GM12878 (cell line): Measurements from ENCODE around the gene PTPN22.

ENCODE experiments used
- CBFB ChIP-seq: IDR thresholded peaks from 2 replicates; pipeline ENCODE4 v1.6.1; 2016; ENCODE audit warnings: antibody characterized with exemption, low read depth
- EZH2 ChIP-seq: IDR thresholded peaks from 2 replicates; pipeline ENCODE4 v1.6.1; 2012; ENCODE audit warnings: low read depth, mild to moderate bottlenecking, control low read depth, inconsistent platforms, low read length, borderline replicate concordance; ENCODE audit not compliant: control insufficient read depth
- POLR2AphosphoS2 ChIP-seq: IDR thresholded peaks from 2 replicates; pipeline ENCODE4 v1.6.1; 2011; ENCODE audit warnings: low read depth, mild to moderate bottlenecking, low read length, improper control_type of control experiment, moderate library complexity
- POLR2AphosphoS5 ChIP-seq: IDR thresholded peaks from 2 replicates; pipeline ENCODE4 v1.6.1; 2011; ENCODE audit warnings: mild to moderate bottlenecking, low read length, inconsistent platforms
- SPI1 ChIP-seq: IDR thresholded peaks from 2 replicates; pipeline ENCODE4 v1.6.1; 2011; ENCODE audit warnings: low read depth, mild to moderate bottlenecking, low read length, moderate library complexity, borderline replicate concordance; ENCODE audit not compliant: insufficient read depth
- TCF3 ChIP-seq: IDR thresholded peaks from 2 replicates; pipeline ENCODE4 v1.6.1; 2012; ENCODE audit warnings: low read depth, mild to moderate bottlenecking, low read length, borderline replicate concordance; ENCODE audit not compliant: insufficient read depth
- TF ChIP-seq, protein P1 (sequence below), 3 experiments: IDR thresholded peaks in 2 of 3; conservative IDR thresholded peaks in 1 of 3; 2 replicates each; pipeline ENCODE4 v1.5.1; 2011; ENCODE audit warnings: low read depth in 3 of 3, low read length in 3 of 3, mild to moderate bottlenecking in 3 of 3, control low read depth in 2 of 3, moderate library complexity in 2 of 3, inconsistent platforms in 1 of 3, mixed read lengths in 1 of 3; ENCODE audit not compliant: control insufficient read depth in 2 of 3, insufficient read depth in 1 of 3; ENCODE audit errors: extremely low read depth in 1 of 3
- TF ChIP-seq, protein P2 (sequence below): IDR thresholded peaks from 2 replicates; pipeline ENCODE4 v1.6.1; 2012; ENCODE audit warnings: low read length, inconsistent platforms
- TF ChIP-seq, protein P3 (sequence below): fragments of 150-350 bp; IDR thresholded peaks from 2 replicates; pipeline ENCODE4 v1.6.1; 2016; ENCODE audit warnings: low read depth, low read length

DNA sequence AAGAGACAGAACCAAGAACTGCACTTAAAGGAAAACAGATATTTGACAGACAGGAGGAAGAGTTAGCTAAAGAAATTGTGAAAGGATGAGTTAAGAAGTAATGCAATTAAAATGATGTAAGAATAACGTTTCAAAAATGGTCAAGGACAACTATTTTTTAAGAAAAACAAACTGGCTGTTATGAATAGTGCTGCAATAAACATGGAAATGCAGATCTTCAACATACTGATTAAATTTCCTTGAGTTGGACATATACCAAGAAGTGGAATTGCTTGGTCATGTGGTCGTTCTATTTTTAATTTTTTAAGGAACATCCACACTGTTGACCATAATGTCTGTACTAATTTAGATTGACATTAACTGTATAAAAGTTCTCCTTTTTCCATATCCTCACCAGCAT lies 89.1 kb downstream of the PTPN22 start:
- TF ChIP-seq SPI1 (no peak), EZH2 (no peak), POLR2AphosphoS5 (no peak), TCF3 (no peak), CBFB (no peak), POLR2AphosphoS2 (no peak)
- TF ChIP-seq, protein P1, sequence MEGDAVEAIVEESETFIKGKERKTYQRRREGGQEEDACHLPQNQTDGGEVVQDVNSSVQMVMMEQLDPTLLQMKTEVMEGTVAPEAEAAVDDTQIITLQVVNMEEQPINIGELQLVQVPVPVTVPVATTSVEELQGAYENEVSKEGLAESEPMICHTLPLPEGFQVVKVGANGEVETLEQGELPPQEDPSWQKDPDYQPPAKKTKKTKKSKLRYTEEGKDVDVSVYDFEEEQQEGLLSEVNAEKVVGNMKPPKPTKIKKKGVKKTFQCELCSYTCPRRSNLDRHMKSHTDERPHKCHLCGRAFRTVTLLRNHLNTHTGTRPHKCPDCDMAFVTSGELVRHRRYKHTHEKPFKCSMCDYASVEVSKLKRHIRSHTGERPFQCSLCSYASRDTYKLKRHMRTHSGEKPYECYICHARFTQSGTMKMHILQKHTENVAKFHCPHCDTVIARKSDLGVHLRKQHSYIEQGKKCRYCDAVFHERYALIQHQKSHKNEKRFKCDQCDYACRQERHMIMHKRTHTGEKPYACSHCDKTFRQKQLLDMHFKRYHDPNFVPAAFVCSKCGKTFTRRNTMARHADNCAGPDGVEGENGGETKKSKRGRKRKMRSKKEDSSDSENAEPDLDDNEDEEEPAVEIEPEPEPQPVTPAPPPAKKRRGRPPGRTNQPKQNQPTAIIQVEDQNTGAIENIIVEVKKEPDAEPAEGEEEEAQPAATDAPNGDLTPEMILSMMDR (IDR thresholded peaks at IDR 0.05 in 2 of 3, conservative IDR thresholded peaks at IDR 0.05 in 1 of 3; ENCODE audit: control insufficient read depth in 2 of 3, extremely low read depth in 1 of 3, insufficient read depth in 1 of 3, low read depth in 3 of 3, low read length in 3 of 3) = no peak
- TF ChIP-seq, protein P2, sequence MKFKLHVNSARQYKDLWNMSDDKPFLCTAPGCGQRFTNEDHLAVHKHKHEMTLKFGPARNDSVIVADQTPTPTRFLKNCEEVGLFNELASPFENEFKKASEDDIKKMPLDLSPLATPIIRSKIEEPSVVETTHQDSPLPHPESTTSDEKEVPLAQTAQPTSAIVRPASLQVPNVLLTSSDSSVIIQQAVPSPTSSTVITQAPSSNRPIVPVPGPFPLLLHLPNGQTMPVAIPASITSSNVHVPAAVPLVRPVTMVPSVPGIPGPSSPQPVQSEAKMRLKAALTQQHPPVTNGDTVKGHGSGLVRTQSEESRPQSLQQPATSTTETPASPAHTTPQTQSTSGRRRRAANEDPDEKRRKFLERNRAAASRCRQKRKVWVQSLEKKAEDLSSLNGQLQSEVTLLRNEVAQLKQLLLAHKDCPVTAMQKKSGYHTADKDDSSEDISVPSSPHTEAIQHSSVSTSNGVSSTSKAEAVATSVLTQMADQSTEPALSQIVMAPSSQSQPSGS = no peak
- TF ChIP-seq, protein P3, sequence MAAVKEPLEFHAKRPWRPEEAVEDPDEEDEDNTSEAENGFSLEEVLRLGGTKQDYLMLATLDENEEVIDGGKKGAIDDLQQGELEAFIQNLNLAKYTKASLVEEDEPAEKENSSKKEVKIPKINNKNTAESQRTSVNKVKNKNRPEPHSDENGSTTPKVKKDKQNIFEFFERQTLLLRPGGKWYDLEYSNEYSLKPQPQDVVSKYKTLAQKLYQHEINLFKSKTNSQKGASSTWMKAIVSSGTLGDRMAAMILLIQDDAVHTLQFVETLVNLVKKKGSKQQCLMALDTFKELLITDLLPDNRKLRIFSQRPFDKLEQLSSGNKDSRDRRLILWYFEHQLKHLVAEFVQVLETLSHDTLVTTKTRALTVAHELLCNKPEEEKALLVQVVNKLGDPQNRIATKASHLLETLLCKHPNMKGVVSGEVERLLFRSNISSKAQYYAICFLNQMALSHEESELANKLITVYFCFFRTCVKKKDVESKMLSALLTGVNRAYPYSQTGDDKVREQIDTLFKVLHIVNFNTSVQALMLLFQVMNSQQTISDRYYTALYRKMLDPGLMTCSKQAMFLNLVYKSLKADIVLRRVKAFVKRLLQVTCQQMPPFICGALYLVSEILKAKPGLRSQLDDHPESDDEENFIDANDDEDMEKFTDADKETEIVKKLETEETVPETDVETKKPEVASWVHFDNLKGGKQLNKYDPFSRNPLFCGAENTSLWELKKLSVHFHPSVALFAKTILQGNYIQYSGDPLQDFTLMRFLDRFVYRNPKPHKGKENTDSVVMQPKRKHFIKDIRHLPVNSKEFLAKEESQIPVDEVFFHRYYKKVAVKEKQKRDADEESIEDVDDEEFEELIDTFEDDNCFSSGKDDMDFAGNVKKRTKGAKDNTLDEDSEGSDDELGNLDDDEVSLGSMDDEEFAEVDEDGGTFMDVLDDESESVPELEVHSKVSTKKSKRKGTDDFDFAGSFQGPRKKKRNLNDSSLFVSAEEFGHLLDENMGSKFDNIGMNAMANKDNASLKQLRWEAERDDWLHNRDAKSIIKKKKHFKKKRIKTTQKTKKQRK = no peak
